Activated T-cell treated with anti-CD3 and anti-CD28 coated beads, Interleukin-2, amount 50 U/mL, for 1 hour (primary cell): Measurements from ENCODE around the gene PDRG1.

ENCODE experiments used
- DNase-seq: peaks from one replicate; pipeline ENCODE4 v3.0.0-alpha.2; 2020

The PDRG1 gene

GRCh38 chr20:31951530-31952453 is at the start of gene PDRG1:
PDRG1 (minus strand) TSS chr20:31952046; CDS start chr20:31951961, 85 bp downstream.
- peak; percentile 98 for DNase-seq

- no peak for DNase-seq
Measured at GRCh38 chr20:31998246-31998645, 46.4 kb upstream of the PDRG1 start.

DNA sequence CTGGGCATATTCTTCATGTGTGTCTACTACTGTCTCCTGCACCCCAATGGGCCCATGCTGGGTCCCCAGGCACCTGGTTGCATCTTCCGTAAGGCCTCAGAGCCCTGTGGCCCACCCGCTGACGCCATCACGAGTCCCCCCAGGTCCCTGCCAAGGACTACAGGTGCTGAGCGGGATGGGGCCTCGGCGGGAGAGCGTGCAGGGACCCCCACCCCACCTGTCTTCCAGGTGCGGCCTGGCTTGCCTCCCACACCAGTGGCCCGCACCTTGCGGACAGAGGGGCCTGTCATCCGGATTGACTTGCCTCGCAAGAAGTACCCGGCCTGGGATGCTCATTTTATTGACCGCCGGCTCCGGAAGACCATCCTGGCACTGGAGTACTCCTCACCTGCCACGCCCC is 45.1 kb upstream of the PDRG1 start:
- DNase-seq: no peak

DNA sequence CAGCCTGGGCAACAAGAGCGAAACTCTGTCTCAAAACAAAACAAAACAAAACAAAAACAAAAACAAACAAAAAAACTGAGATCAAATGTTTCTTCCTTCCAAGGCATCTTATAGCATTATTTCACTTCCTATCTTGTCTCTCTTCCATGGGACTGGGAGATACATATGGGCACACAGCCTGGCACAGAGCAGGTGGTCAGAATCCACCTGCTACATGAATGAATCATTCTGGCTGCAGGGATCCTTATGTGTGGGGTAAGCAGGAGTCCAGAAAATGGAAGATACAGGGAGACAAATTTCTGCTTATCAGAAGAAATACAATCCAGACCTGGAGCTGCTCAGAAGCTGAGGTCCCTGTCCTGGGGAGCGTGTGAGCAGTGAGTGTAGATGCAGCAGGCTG is 40.2 kb upstream of the PDRG1 start:
- no peak for DNase-seq

GRCh38 chr20:31991339-31991705 is 39.5 kb upstream of the PDRG1 start:
- DNase-seq: no peak

DNA sequence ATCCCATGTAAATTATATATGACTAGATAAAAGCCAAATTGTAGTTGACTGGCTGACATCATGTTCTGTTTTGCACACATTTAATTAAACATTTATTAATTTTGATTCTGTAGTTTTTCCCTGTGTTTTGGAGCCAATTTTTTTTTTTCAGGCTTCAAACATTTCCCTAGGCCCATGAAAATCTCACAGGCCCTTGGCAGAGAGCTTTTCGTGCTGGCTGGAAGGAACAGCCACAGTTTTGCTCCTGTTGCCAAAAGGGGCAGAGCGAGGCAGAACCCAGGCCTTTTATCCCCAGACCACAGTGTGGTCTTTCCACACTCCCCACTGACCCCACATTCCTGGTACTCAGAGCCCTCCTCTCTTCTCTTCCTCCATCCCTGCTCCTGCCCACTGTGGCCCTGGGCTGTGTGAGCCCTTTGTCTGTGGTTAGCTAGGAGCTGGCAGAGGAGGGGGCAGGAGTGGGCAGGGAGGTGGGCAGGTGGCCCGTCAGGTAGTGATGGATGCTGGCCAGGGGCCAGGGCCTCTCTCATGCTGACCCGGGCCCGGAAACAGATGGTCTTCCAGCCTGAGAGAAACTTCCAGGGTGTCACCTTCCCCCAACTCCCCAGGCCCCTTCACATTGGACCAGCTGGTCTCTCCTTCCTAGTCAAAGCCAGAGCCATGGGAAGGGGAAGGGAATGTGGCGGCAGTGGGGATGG is 38.9 kb upstream of the PDRG1 start:
- DNase-seq: no peak

DNA sequence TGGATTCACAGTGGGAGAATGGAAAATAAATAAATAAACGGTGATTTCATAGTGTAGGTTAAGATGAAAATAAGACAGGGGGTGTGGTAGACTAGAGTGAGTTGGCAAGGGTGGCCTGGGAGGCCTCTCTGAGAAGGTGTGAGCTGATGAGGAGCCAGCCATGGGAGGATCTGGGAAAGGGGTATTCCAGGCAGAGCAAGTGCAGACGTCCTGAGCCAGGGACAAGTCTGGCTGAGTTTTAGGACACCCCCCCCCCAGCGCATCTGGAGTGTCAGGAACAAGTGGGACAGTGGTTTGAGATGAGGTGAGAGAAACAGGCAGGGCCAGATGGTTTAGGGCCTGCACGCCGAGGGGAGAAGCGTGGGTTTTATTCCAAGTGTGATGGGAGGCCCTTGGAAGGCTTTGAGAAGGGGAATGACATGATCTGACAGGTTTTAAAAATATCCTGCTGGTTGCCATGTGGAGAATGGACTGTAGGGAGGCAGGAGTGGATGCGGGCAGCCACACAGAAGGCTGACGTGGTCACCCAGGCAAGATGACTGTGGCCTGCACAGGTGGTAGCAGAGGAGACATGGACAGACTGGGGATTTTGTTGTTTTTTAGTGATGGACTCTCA is 37.3 kb upstream of the PDRG1 start:
- DNase-seq: no peak

- DNase-seq: no peak
Measured at GRCh38 chr20:31988430-31989015, 36.7 kb upstream of the PDRG1 start.

- no peak for DNase-seq
Measured at GRCh38 chr20:31987744-31988143, 35.9 kb upstream of the PDRG1 start.

- no peak for DNase-seq
Measured at GRCh38 chr20:31984981-31985471, 33.2 kb upstream of the PDRG1 start.

DNA sequence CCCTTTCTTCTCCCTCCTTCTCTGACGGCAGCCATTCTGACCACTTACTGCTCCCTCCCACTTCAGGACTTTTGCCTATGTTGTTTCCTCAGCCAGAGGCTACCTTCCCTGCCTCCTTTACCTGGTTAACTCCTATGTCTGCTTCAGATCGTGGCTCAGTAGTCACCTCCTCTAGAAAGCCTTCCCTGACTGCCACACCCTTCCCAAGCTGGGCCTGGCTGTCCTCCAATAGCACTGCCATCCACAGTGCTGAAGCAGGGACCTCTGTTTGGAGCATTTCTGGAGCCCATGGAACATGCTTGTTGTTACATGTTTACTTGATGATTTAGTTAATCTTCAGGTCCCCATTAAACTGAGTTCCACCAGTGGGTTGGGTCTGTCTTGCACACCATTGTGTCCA is 29.9 kb upstream of the PDRG1 start:
- DNase-seq: no peak

DNA sequence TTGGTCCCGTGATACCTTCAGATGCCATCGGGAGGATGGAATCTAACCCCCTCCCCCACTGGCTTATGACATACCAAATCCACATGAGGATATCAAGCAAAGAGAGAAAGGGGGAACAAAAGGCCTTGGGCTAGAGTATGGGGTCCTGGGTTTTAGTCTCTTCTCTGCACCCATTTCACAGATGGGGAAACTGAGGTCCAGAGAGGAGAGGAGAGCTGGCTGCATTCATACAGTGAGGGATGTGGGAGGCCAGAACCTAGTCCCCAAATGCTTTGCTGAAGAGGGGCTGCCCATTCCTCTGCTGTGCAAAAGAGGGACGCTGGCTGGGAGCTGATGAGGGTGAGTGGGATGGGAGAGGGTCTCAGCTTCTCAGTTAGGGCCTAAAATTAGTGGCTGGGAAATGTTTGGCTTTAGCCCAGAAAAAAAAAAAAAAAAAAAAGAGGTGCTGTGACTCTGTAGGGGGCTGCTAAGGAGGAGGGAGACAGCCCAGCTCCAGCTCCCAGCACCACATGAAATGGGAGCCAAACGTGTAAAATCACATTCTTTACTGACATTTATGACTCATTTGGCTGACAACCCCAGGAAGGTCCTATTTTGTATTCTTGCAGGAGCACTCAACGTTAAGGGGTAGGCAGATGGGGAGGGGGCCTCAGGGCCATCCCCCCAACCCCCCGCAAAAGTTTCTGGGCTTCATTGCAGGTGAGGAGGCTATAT is 28.0 kb upstream of the PDRG1 start:
- DNase-seq: no peak

DNA sequence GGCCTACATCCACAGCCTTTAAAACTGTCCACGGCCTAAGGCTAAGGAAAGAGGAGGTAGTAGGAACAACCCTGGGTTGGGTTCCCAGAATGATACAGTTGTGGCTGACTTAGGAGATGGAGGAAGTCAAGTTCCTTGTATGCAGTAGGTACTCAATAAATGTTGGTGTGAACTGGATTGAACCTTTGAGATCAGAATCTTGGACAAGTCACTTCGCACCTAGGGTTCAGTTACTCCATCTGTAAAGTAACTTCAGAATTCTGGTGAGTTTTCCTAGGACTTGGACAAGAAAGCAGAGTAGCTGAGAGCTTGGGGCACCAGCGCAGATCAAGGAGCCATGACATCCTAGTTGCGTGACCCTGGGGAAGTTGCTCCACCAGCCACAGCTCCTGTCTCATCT is 25.2 kb upstream of the PDRG1 start:
- DNase-seq: no peak

DNA sequence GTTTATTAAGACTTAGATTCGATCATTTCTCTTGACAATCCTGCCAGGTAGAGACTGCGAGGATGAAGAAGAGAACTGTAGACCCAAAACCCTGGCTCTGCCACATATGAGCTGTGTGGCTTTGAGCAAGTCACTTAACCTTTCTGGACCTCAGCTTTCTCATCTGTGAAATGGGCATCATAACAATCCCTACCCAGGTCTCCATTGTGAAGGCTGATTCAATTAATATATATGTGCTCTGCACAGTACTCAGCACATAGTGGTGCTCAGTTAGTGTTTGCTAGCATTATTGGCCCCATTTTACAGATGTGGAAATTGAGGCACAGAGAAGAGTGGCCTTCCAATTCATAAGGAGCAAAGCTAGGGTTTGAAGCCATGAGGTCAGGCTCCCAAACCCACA is 24.0 kb upstream of the PDRG1 start:
- DNase-seq: no peak

- DNase-seq: no peak
Measured at GRCh38 chr20:31974951-31975487, 23.2 kb upstream of the PDRG1 start.

DNA sequence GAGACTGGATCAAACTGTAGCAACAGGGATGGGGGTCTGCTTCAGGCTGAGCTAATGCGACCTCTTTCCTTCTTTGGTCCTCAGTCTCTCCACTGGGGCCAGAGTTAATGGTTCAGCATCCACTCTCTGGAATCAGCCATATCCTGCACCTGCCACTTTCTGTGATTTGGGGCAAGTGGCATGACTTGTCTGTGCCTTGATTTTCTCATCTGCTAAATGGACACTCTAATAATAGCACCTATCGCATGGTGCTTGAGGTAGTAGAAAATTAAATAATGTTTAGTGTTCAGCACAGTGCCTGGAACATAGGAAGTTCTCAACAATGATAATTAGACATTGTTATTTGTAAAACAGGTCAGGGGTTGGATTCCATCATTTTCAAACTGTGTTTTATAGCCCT is 22.4 kb upstream of the PDRG1 start:
- no peak for DNase-seq

DNA sequence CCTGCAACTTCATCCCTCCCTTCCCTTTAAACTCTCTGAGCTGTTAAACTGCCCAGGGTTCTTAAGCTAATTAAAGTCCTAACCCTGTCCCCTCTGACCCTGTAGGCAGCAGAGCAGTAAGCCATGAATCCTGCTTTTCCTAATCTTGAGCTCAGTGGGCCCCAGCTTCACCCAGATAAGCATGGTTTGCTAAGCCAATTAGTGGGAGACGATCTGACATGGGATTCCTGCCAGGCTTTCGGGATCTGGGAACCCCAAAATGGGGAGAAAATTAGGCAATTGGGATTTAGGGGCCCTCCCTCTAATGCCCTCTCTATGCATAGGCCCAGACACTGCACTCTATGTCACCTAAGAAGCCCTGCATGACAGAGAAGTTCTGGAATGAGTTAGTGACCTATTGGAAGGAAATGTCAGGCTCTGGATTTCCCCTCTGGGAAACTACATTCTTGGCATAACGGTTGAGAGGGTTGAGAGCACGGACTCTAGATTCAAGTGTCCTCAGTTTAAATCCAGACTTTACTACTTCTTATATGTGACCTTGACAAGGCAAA is 20.7 kb upstream of the PDRG1 start:
- no peak for DNase-seq

DNA sequence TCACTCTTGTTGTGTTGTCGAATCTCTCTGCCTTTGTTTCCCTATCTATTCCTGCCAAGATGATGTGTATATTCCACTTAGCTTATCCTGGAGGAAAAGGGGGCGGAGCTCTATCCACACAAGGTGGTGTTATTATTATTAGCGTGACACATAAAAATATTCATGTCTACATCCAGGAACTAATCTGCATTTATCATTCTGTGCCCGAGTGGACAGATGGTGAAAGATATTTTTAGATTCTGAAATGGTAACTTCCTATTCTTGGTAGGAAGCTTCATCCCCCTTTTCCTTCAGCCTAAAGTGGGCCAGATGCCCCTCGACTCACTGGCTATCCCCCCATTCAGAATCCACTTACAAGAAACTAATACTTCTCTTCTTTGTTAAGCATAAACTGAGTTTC is 18.1 kb upstream of the PDRG1 start:
- DNase-seq: no peak

- DNase-seq: peak; percentile 89
Measured at GRCh38 chr20:31968291-31969126, 16.7 kb upstream of the PDRG1 start.

GRCh38 chr20:31967830-31968249 is 16.0 kb upstream of the PDRG1 start, which contains the start of gene XKR7:
XKR7 (plus strand) TSS chr20:31968151; CDS start chr20:31968176, 25 bp downstream.
- no peak for DNase-seq
